Mesodermal cell (in vitro differentiated cells): ENCODE results near the gene FBXL2.
"Not testable (repeated sequence)": the region's sequence is repeated elsewhere in the genome, so short reads cannot be mapped to it uniquely, and the experiment has no call there.

Source experiments
- H3K27ac ChIP-seq: 2 replicates; pipeline ENCODE4 v1.7.0; 2013; ENCODE audit warnings: mild to moderate bottlenecking, low read depth, low read length, moderate library complexity; ENCODE audit not compliant: severe bottlenecking
- H3K36me3 ChIP-seq: 2 replicates; pipeline ENCODE4 v1.7.1; 2013; ENCODE audit warnings: mild to moderate bottlenecking, low read length, moderate library complexity; ENCODE audit not compliant: control insufficient read depth, insufficient read depth
- H3K4me1 ChIP-seq: one replicate; pipeline ENCODE4 v1.7.1; 2013; ENCODE audit warnings: mild to moderate bottlenecking, low read length; ENCODE audit not compliant: insufficient read depth, control insufficient read depth, poor library complexity, severe bottlenecking
- H3K4me3 ChIP-seq: 2 replicates; pipeline ENCODE4 v1.7.0; 2013; ENCODE audit warnings: low read length, control low read depth, mild to moderate bottlenecking; ENCODE audit not compliant: insufficient read depth, poor library complexity, severe bottlenecking; ENCODE audit errors: extremely low read depth
- H3K9me3 ChIP-seq: 2 replicates; pipeline ENCODE4 v1.7.1; 2013; ENCODE audit warnings: mild to moderate bottlenecking, low read length, moderate library complexity; ENCODE audit not compliant: control insufficient read depth
- whole genome bisulfite sequencing, 2 experiments: methylation state at CpG; one replicate each; pipeline ENCODE4 v1.1.5; 2013; ENCODE audit warnings: missing lambda C conversion rate in 2 of 2; ENCODE audit not compliant: insufficient coverage in 2 of 2; 5-methylcytosine and 5-hydroxymethylcytosine counted together

The FBXL2 gene

DNA sequence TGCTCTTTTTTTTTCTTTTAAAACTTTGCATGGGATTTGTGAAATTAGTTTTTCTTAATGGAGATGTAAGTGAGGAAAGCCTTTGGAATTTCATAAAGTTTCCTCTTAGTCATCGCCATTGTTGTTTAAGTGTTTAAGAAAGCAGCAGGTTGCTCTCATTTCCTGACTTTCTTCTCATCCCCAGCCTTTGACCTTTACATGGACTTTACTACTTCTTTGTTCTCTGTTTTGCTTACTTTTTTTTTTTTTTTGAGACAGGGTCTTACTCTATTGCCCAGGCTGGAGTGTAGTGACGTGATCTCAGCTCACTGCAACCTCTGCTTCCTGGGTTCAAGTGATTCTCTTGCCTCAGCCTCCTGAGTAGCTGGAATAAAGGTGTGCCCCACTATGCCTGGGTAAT, 38.6 kb downstream of the FBXL2 start:
- Histone ChIP-seq H3K4me1 (peaks cover 9% of the 10 kb centered on the region), H3K27ac (no peak overlapping the region), H3K9me3 (peaks cover 4% of the 10 kb centered on the region), H3K4me3 (no peak overlapping the region), H3K36me3 (peaks cover 4% of the 10 kb centered on the region)
- WGBS, 2 experiments = no CpG with 5 or more reads among the region's 2 CpGs

DNA sequence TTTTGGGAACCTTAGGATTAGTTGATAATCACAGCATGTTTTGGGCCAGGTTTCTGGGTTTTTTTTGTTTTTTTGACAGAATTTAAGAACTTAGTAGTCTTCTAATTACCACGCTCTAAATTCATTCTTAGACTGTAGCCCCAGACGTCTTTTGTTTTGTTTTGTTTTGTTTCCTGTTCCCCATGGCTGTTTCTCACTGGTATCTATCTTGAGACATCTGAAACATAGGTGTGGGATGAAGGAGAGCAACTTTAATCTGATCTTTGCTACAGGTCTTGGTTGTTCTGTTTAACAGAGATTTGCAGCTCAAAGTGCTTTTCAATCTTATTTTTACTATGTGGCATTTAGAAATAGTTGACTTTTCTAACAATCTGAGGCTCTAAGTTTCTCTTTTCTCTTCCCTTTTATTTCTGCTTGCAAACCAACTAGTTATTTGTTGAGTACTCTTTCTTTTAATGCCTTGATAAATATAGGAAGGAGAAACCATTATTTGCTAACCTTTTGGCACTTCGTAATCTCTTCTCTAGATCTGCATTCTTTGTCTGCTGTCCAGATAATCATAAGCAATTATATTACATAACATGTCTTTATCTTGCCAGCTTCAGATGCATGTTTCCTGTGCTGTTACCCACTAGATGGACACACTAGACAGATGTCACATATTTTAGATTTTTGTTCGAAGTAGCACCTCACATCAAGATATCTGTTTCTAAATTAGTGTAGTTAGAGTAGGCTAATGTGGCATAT, 40.9 kb downstream of the FBXL2 start:
- Histone ChIP-seq H3K27ac (no peak overlapping the region), H3K36me3 (peaks cover 4% of the 10 kb centered on the region), H3K4me1 (peaks cover 9% of the 10 kb centered on the region), H3K9me3 (no peaks in the 10 kb centered on the region), H3K4me3 (no peak overlapping the region)
- WGBS, 2 experiments = 60% methylated on average over 2 of the region's 4 CpGs; no CpG with 5 or more reads in 1 of the 2 experiments

DNA sequence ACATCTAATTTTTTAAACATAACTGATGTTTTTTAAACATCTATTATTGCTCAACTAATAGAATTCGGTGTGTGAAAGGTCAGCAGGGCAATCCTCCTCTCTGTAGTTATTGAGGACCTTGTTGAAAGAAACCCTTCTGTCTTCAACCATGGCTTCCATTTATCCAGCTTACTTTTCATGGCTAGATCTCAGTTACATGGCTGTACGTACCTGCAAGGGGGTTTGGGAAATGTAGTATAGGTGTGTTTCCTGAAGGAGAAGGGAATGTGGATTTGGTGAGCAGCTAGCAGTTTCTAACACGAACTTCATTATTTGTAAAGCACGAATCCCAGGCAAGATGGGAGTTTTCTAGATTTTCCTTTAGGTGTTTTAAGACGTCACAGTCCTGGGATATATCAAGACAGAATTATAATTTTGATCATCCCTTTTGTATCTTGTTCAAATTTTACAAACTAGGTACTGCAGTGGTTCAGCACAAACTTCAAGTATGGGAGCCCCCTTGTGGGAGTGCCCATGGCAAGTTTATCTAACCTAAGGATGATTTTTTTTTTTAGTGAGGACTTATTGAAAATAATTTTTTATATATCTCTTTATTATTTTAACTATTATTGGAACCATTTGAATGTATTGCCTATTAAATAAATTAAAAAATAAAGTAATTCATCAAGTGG, 41.6 kb downstream of the FBXL2 start:
- Histone ChIP-seq H3K9me3 (no peaks in the 10 kb centered on the region), H3K27ac (no peak overlapping the region), H3K36me3 (peaks cover 4% of the 10 kb centered on the region), H3K4me3 (no peak overlapping the region), H3K4me1 (peaks cover 9% of the 10 kb centered on the region)
- 76 to 77% methylated on average over 2 to 3 of the region's 5 CpGs for WGBS, 2 experiments

DNA sequence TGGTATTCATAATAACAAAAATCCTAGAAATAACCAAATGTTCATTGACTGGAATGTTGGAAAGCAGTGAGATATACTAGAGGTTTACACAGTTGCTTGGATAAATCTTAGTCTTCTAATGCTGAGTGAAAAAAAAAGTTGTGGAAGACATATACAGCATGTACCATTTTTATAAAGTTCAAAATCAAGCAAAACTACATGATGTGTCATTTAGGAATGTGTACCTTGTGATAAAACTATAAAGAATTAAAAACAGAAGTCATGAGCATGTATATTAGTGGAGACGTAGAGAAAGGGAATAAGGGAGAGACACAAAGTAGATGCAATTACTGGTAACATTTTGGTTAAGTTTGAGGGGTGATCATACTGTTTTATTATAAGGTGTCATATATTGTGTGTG, 45.2 kb downstream of the FBXL2 start:
- 92 to 100% methylated on average over 1 of the region's 1 CpG for WGBS, 2 experiments
- H3K4me1 ChIP-seq = peaks cover 6% of the 10 kb centered on the region
- H3K4me3 ChIP-seq = no peak overlapping the region
- peaks cover 4% of the 10 kb centered on the region for H3K36me3 ChIP-seq
- no peak overlapping the region for H3K27ac ChIP-seq
- H3K9me3 ChIP-seq = no peaks in the 10 kb centered on the region

DNA sequence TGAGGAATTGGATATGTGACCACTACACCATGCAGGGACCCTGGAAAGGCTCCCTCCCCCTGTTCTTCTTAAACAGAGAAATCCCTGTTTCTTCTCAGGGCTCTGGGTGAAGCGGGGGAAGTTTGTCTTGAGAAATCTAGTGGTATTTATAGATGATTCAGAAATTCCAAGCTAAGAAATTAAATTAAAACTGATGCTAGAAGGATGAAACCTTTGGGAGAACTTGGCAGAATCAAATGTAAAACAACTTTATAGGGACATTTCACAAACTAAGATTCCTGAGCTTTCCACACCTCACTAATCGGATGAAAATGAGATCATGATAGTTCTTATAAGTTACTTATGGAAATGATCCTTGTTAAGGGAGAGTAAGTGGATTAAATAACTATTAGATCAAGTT, 54.2 kb downstream of the FBXL2 start:
- Histone ChIP-seq H3K4me1 (no peaks in the 10 kb centered on the region), H3K36me3 (no peaks in the 10 kb centered on the region), H3K4me3 (no peak overlapping the region), H3K9me3 (peaks cover 8% of the 10 kb centered on the region), H3K27ac (no peak overlapping the region)
- WGBS, 2 experiments = no CpG with 5 or more reads among the region's 2 CpGs

DNA sequence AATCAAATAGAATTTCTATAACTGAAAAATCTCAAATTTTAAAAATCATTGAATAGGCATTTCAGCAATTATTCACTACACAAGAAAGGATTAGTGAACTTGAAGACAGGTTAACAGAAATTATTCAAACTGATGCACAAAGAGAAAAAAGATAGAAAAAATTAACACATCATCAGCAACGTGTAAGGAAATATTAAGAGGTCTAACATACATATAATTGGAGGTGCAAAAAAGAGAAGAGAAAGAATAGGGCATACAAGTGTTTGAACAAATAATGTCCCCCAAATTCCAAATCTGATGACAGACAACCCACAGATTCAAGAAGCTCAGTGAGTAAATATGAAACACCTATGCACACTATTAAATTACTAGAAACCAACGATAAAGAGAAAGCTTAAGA, 57.1 kb downstream of the FBXL2 start:
- no CpG with 5 or more reads among the region's 2 CpGs for WGBS, 2 experiments

DNA sequence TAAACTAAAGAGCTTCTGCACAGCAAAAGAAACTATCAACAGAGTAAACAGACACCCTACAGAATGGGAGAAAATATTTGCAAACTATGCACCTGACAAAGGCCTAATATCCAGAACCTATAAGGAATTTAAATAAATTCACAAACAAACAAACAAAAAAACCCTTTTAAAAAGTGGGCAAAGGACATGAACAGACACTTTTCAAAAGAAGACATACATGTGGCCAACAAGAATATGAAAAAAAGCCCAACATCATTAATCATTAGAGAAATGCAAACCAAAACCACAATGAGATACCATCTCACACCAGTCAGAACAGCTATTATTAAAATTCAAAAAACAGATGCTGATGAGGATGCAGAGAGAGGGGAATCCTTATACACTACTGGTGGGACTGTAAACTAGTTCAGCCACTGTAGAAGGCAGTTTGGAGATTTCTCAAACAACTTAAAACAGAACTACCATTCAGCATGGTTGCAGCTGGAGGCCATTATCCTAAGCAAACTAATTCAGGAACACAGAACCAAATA, 61.8 kb downstream of the FBXL2 start:
- not testable (repeated sequence) for H3K4me1 ChIP-seq, H3K36me3 ChIP-seq, H3K4me3 ChIP-seq, H3K9me3 ChIP-seq, H3K27ac ChIP-seq

More for the DNA sequence above, 57.1 kb downstream of the FBXL2 start:
- H3K27ac ChIP-seq = no peak overlapping the region
- no peaks in the 10 kb centered on the region for H3K36me3 ChIP-seq
- no peaks in the 10 kb centered on the region for H3K4me1 ChIP-seq
- no peak overlapping the region for H3K4me3 ChIP-seq
- peaks cover 8% of the 10 kb centered on the region for H3K9me3 ChIP-seq

DNA sequence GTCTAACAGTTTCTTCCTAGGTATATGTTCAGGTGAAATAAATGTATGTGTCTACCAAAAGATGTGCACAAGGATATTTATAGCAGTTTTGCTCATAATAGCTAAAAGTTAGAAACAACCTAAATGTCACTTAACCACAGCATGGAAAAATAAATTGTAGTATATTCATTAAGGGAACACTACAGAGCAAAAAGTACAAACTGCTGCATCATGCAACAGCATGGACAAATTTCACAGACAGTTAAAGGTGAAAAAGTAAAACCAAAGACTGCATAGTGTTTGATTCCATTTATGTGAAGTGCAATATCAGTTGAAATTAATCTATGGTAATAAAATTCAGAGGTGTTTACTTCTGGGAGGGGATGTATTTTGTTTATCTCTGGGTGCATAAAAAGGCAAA, 62.5 kb downstream of the FBXL2 start:
- no peak overlapping the region for H3K27ac ChIP-seq
- no peaks in the 10 kb centered on the region for H3K36me3 ChIP-seq
- H3K9me3 ChIP-seq = no peaks in the 10 kb centered on the region
- H3K4me1 ChIP-seq = no peaks in the 10 kb centered on the region
- no peak overlapping the region for H3K4me3 ChIP-seq

DNA sequence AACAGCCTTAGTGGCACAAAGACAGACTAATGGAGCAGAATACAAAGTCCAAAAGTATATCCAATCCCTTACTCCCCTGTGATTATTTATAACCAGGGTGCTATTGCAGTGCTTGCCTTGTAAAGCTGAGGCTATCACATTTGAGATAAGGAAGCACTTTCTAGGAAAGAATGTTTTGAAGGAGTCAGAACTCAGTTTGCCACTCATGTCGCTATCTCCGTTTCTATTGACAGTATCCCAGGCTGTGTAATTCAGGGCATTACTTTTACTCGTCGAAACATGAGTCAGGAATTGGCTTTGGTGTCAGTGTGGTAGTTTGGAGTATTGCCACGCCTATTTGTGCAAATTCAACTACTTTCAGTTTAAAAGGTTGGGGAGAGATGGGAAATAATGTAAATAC, 78.4 kb downstream of the FBXL2 start:
- H3K4me1 ChIP-seq = peaks cover 3% of the 10 kb centered on the region
- H3K27ac ChIP-seq = no peak overlapping the region
- H3K36me3 ChIP-seq = no peaks in the 10 kb centered on the region
- no peak overlapping the region for H3K4me3 ChIP-seq
- H3K9me3 ChIP-seq = no peaks in the 10 kb centered on the region
- WGBS, 2 experiments = 74 to 79% methylated on average over 3 to 4 of the region's 5 CpGs

DNA sequence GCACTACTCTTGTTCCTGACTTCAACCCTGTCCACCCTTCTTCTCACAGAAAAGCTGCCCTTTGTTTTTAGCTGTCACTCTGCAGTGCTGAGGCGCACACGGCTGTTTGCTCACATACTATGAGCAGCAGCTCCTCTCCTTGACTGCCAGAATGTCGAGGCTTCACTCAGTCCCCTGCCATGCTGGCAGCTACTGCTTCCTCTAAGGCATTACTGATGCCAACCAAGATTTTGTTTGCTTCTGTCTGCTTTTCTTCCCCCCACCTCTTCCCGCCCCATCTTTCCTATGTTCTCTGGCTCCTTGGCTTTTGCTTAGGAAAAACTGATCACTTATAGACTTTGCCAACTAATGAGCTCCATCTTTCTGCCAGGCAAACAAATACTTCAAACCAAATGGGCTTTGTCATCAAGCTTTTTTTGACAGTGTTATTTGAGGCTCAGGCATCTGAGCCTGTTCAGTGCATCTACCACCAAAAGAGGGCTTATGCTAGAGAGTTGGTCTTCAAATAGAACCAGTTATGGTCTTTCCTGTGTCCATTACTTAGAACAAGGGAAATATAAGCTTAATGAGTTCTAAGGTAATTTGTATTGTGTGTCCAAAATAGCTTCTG, 81.0 kb downstream of the FBXL2 start:
- no peak overlapping the region for H3K27ac ChIP-seq
- peaks cover 4% of the 10 kb centered on the region for H3K4me1 ChIP-seq
- 76 to 89% methylated on average over 4 of the region's 4 CpGs for WGBS, 2 experiments
- no peaks in the 10 kb centered on the region for H3K9me3 ChIP-seq
- no peak overlapping the region for H3K4me3 ChIP-seq
- H3K36me3 ChIP-seq = no peaks in the 10 kb centered on the region
